Measurements from ENCODE around the gene ITGA8.

Gene ITGA8

DNA sequence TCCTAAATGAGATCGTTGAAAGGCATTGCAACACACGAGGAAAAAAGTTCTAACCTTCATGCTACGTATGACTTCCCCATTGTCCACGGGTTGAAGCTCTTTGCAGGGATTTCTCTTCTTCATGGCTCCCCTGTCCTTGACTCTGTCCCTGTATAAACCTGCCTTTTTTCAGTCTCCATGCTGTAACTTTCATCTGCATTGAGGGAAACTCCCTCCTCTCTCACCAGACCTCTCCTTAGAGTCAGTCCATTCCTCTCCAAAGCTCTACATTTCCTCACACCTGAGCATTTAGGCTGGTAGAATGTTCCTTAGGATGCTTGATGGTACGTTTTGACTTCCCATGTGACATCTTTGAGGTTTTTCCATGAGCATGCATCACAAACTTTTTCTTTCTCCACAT lies 214.4 kb downstream of the ITGA8 start:
- Histone ChIP-seq H3K27ac (no peak overlapping the region), H3K9me3 (no peaks in the 10 kb centered on the region), H3K4me3 (no peak overlapping the region), H3K36me3 (no peaks in the 10 kb centered on the region), H3K4me1 (peaks cover 0 to 14% (median 2%) of the 10 kb centered on the region in 4 donors), H3K27me3 (no peaks in the 10 kb centered on the region)
- TF ChIP-seq, protein P1, sequence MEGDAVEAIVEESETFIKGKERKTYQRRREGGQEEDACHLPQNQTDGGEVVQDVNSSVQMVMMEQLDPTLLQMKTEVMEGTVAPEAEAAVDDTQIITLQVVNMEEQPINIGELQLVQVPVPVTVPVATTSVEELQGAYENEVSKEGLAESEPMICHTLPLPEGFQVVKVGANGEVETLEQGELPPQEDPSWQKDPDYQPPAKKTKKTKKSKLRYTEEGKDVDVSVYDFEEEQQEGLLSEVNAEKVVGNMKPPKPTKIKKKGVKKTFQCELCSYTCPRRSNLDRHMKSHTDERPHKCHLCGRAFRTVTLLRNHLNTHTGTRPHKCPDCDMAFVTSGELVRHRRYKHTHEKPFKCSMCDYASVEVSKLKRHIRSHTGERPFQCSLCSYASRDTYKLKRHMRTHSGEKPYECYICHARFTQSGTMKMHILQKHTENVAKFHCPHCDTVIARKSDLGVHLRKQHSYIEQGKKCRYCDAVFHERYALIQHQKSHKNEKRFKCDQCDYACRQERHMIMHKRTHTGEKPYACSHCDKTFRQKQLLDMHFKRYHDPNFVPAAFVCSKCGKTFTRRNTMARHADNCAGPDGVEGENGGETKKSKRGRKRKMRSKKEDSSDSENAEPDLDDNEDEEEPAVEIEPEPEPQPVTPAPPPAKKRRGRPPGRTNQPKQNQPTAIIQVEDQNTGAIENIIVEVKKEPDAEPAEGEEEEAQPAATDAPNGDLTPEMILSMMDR (IDR thresholded peaks at IDR 0.05), result no peak
- intact Hi-C loops (cut with DNase I; ENCODE audit: low total_unique reads), result no loop called here
- no peak for DNase-seq

DNA sequence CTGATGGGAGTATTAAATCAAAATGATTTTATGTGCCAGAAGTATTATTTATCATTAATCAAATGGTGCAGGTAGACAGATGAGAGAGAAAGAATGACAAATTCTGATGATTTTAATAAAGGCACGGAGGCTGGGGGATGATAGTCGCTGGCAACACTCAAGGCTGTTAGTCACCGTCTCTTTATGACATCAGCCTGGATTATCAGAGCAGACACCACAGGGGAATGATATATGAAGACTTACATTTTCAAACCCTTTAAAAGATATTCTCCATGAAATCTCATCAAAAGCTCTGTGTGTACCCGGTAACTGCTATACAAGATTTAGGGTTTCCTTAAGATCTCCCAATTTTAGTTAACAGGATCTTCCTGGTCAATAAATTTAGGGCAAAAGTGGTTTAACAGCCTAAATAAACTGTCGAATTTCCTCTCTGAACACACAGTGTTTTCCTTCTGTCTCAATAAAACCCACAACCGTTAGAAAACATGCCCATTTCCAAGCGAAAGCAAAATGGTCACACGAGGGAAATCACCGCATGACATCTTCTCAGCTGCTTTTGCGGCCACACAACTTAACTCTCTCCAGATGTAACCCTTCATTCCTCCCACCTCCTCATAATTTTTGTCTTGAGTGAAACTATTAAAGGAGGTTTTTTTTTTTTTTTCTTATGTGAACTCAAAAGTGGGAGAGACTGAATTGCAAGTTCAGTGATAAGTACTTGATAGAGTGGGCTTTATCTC lies 215.5 kb downstream of the ITGA8 start:
- Histone ChIP-seq H3K9me3 (no peaks in the 10 kb centered on the region), H3K36me3 (no peaks in the 10 kb centered on the region), H3K4me1 (peaks cover 0 to 14% (median 2%) of the 10 kb centered on the region in 4 donors), H3K27me3 (no peaks in the 10 kb centered on the region), H3K4me3 (peak overlapping the region; percentile 31 to 34), H3K27ac (peak overlapping the region; percentile 42 to 70)
- intact Hi-C loops (cut with DNase I; ENCODE audit: low total_unique reads), result no loop called here
- TF ChIP-seq, protein P1 (IDR thresholded peaks at IDR 0.05), result no peak
- DNase-seq, result no peak

DNA sequence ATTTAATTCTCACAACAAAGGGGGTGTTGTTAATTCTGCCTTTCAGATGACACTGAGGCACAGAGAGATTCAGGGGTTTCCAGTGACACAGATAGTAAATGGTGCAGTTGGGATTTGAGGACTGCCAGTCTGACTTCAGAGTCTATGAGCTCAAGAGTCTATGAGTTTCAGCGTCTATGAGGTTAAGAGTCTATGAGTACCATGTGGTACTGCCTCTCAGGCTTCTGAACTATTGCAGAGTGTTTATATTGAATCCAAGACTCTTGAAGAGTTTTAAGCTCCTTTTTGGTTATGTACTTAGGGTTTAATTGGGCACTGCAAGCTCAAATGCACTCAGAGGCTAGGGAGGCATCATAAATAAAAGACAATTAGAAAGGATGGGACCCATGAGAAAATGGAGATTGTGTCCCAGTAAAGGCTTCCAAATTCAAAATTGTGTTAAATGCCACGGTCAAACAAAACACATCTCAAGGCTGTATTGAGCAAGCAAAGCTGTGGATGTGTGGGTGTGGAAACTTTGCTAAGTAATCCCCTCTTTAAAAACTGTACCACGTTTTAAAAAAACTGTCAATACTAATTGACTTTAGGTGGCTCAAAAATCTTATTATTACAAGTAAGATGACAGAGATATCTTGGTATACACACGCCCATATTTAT lies 224.7 kb downstream of the ITGA8 start:
- no peak for DNase-seq
- Histone ChIP-seq H3K27me3 (no peaks in the 10 kb centered on the region), H3K4me3 (no peak overlapping the region), H3K27ac (no peak overlapping the region), H3K36me3 (no peaks in the 10 kb centered on the region), H3K9me3 (no peaks in the 10 kb centered on the region), H3K4me1 (peaks cover 0 to 10% (median 2%) of the 10 kb centered on the region in 4 donors)
- intact Hi-C loops (cut with DNase I; ENCODE audit: low total_unique reads), result no loop called here
- TF ChIP-seq, protein P1 (IDR thresholded peaks at IDR 0.05), result no peak

DNA sequence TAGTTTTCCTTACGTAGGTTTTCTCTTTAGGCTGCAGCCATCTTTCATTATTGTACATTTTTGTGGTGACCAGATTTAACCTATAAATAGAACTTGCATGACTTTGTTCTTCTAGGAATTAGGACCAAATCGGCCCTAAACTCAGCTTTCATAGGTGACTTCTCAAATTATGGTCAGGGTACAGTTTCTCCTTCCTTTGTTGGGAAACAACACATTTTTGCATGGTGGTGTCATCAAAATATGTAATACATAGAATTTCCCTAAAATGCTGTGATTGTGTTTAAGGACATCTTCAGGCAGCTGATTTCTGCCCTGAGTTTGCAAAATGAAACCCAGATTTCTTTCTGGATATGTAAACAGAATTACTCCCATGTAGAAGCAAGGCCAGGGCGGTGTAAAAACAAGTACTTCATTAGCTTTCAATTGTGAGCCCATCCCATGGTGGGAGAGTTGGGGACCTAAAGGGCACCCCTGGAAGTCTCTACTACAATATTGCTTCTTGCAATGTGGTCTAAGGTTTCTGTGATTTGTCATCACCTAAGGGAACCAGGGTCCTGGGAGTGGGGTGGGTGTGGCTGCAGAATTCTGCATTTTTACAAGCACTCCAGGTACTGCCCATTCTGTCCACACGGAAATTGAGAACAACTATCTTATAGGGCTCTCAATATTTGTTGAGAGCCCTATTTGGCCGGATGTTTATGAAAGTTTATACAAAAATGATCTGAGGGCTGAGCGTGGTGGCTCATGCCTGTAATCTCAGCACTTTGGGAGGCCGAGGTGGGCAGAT lies 227.7 kb downstream of the ITGA8 start:
- intact Hi-C loops (cut with DNase I; ENCODE audit: low total_unique reads), result no loop called here
- Histone ChIP-seq H3K4me1 (peaks cover 0 to 17% (median 3%) of the 10 kb centered on the region in 4 donors), H3K27ac (no peak overlapping the region), H3K9me3 (no peaks in the 10 kb centered on the region), H3K27me3 (no peaks in the 10 kb centered on the region), H3K4me3 (no peak overlapping the region), H3K36me3 (no peaks in the 10 kb centered on the region)
- TF ChIP-seq, protein P1 (IDR thresholded peaks at IDR 0.05), result no peak
- no peak for DNase-seq

DNA sequence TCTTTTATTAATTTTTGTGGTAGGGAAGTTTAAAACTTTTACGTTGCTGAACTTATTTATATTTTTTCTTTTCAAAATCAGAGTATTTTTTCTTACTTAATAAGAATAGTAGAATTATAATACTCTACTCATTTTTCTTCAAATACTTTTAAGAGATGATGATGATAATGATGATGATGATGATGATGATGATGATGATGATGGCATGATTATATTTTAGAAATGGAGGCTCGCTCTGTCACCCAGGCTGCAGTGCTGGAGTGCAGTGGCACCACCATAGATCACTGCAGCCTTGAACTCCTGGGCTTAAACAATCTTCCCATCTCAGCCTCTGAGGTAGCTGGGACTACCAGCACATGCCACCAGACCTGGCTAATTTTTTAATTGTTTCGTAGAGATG lies 230.3 kb downstream of the ITGA8 start:
- H3K4me1 ChIP-seq, result peaks cover 0 to 41% (median 17%) of the 10 kb centered on the region in 4 donors
- no peaks in the 10 kb centered on the region for H3K27me3 ChIP-seq
- no peak for DNase-seq
- no peaks in the 10 kb centered on the region for H3K9me3 ChIP-seq
- intact Hi-C loops (cut with DNase I; ENCODE audit: low total_unique reads), result no loop called here
- H3K4me3 ChIP-seq, result no peak overlapping the region
- no peak overlapping the region for H3K27ac ChIP-seq
- TF ChIP-seq, protein P1 (IDR thresholded peaks at IDR 0.05), result no peak
- no peaks in the 10 kb centered on the region for H3K36me3 ChIP-seq
